WTC11 (cell line): ENCODE measurements around the gene EXTL1. TPM values are rescaled to one million over a fixed set of nuclear protein-coding genes. Genes with fewer than 3 reads are reported as not detected.

ENCODE experiments used
- ATAC-seq: fragments of 200-7000 bp; cut with Tn5 transposase; 2 replicates; pipeline ENCODE4 v1.10.0; 2021; ENCODE audit warnings: mild to moderate bottlenecking, moderate library complexity
- CTCF ChIA-PET: fragments of 300-600 bp; sonication (Branson Sonifier 250); formaldehyde crosslinking; loops from one replicate; lab custom pipeline; 2021; ENCODE audit warnings: antibody characterized with exemption; lab: Charles Lee
- POLR2A ChIA-PET: fragments of 350-600 bp; sonication (Branson Sonifier 250); formaldehyde crosslinking; loops from one replicate; lab custom pipeline; 2021; ENCODE audit warnings: antibody characterized with exemption; lab: Charles Lee
- DNase-seq: peaks from one replicate; pipeline ENCODE4 v3.0.0; 2021; ENCODE audit warnings: low spot score
- H3K27ac Mint-ChIP-seq: 2 replicates; pipeline ENCODE4 v1.8.0; 2021; ENCODE audit warnings: mixed read lengths
- H3K27me3 Mint-ChIP-seq: 2 replicates; pipeline ENCODE4 v1.8.0; 2021; ENCODE audit warnings: low read depth, mild to moderate bottlenecking, moderate library complexity, mixed read lengths
- H3K36me3 Mint-ChIP-seq: 2 replicates; pipeline ENCODE4 v1.8.0; 2021; ENCODE audit warnings: mixed read lengths
- H3K4me1 Mint-ChIP-seq: 2 replicates; pipeline ENCODE4 v1.8.0; 2022; ENCODE audit warnings: mixed read lengths
- H3K4me3 Mint-ChIP-seq: 2 replicates; pipeline ENCODE4 v1.8.0; 2021; ENCODE audit warnings: mild to moderate bottlenecking, moderate library complexity, mixed read lengths
- H3K9me3 Mint-ChIP-seq: 2 replicates; pipeline ENCODE4 v1.8.0; 2021; ENCODE audit warnings: mixed read lengths
- ATF3 ChIP-seq: sonication (generic); formaldehyde crosslinking; conservative IDR thresholded peaks from 2 replicates; pipeline ENCODE4 v1.8.1; 2022; ENCODE audit warnings: mild to moderate bottlenecking, missing genetic modification reagents
- CTCF ChIP-seq: fragments of 200-600 bp; IDR thresholded peaks from 2 replicates; pipeline ENCODE4 v1.8.0; 2022; ENCODE audit warnings: antibody characterized with exemption
- EMX1 ChIP-seq: fragments of 250-450 bp; sonication (Bioruptor Pico); IDR thresholded peaks from 2 replicates; pipeline ENCODE4 v1.8.0; 2021; ENCODE audit warnings: mild to moderate bottlenecking
- ERG ChIP-seq: fragments of 250-450 bp; sonication (Bioruptor Pico); IDR thresholded peaks from 2 replicates; pipeline ENCODE4 v1.8.0; 2021; ENCODE audit warnings: mild to moderate bottlenecking
- ESRRA ChIP-seq: sonication (generic); formaldehyde crosslinking; IDR thresholded peaks from 2 replicates; pipeline ENCODE4 v1.8.1; 2022; ENCODE audit warnings: mild to moderate bottlenecking, missing genetic modification reagents, borderline replicate concordance
- FOXP4 ChIP-seq: sonication (generic); formaldehyde crosslinking; IDR thresholded peaks from 2 replicates; pipeline ENCODE4 v1.8.0; 2022; ENCODE audit warnings: mild to moderate bottlenecking, missing genetic modification reagents
- HMGA2 ChIP-seq: fragments of 250-450 bp; sonication (Bioruptor Pico); IDR thresholded peaks from 2 replicates; pipeline ENCODE4 v1.4.0; 2021; ENCODE audit warnings: mild to moderate bottlenecking, moderate library complexity
- HMGXB4 ChIP-seq: sonication (generic); formaldehyde crosslinking; IDR thresholded peaks from 2 replicates; pipeline ENCODE4 v1.8.1; 2023; ENCODE audit warnings: mild to moderate bottlenecking, moderate library complexity, missing genetic modification reagents
- JAZF1 ChIP-seq: fragments of 250-450 bp; sonication (Bioruptor Pico); IDR thresholded peaks from 2 replicates; pipeline ENCODE4 v1.9.0; 2021; ENCODE audit warnings: moderate library complexity, mild to moderate bottlenecking, inconsistent platforms
- MLX ChIP-seq: sonication (generic); formaldehyde crosslinking; IDR thresholded peaks from 2 replicates; pipeline ENCODE4 v1.8.1; 2023; ENCODE audit warnings: mild to moderate bottlenecking, missing genetic modification reagents, moderate library complexity
- RORB ChIP-seq: fragments of 250-450 bp; sonication (Bioruptor Pico); IDR thresholded peaks from 2 replicates; pipeline ENCODE4 v1.9.0; 2021; ENCODE audit warnings: mild to moderate bottlenecking
- SMAD4 ChIP-seq: sonication (generic); formaldehyde crosslinking; IDR thresholded peaks from 2 replicates; pipeline ENCODE4 v1.8.0; 2022; ENCODE audit warnings: mild to moderate bottlenecking, missing genetic modification reagents
- SOX15 ChIP-seq: fragments of 250-450 bp; sonication (Bioruptor Pico); IDR thresholded peaks from 2 replicates; pipeline ENCODE4 v1.9.0; 2021; ENCODE audit warnings: mild to moderate bottlenecking
- SP1 ChIP-seq: sonication (generic); formaldehyde crosslinking; conservative IDR thresholded peaks from 2 replicates; pipeline ENCODE4 v1.8.1; 2022; ENCODE audit warnings: missing genetic modification reagents
- TCF7 ChIP-seq: sonication (generic); formaldehyde crosslinking; IDR thresholded peaks from 2 replicates; pipeline ENCODE4 v1.8.0; 2022; ENCODE audit warnings: mild to moderate bottlenecking, low read depth, missing genetic modification reagents, moderate library complexity
- TEAD4 ChIP-seq: sonication (generic); formaldehyde crosslinking; IDR thresholded peaks from 2 replicates; pipeline ENCODE4 v1.8.0; 2022; ENCODE audit warnings: mild to moderate bottlenecking, missing genetic modification reagents
- TP53 ChIP-seq: sonication (generic); formaldehyde crosslinking; IDR thresholded peaks from 2 replicates; pipeline ENCODE4 v1.8.1; 2023; ENCODE audit warnings: mild to moderate bottlenecking, missing genetic modification reagents
- ZMAT4 ChIP-seq: fragments of 250-450 bp; sonication (Bioruptor Pico); IDR thresholded peaks from 2 replicates; pipeline ENCODE4 v1.9.0; 2021; ENCODE audit warnings: mild to moderate bottlenecking
- ZNF138 ChIP-seq: sonication (generic); formaldehyde crosslinking; conservative IDR thresholded peaks from 2 replicates; pipeline ENCODE4 v1.8.1; 2022; ENCODE audit warnings: mild to moderate bottlenecking, moderate library complexity, missing genetic modification reagents
- ZNF219 ChIP-seq: sonication (generic); formaldehyde crosslinking; IDR thresholded peaks from 2 replicates; pipeline ENCODE4 v1.8.0; 2023; ENCODE audit warnings: missing genetic modification reagents, mild to moderate bottlenecking, borderline replicate concordance
- ZNF232 ChIP-seq: sonication (generic); formaldehyde crosslinking; IDR thresholded peaks from 2 replicates; pipeline ENCODE4 v1.8.0; 2022; ENCODE audit warnings: mild to moderate bottlenecking, missing genetic modification reagents
- ZNF263 ChIP-seq: sonication (generic); formaldehyde crosslinking; IDR thresholded peaks from 2 replicates; pipeline ENCODE4 v1.8.1; 2022; ENCODE audit warnings: low read depth, mild to moderate bottlenecking, moderate library complexity, missing genetic modification reagents
- ZNF416 ChIP-seq: fragments of 250-450 bp; sonication (Bioruptor Pico); IDR thresholded peaks from 2 replicates; pipeline ENCODE4 v1.9.0; 2021; ENCODE audit warnings: mild to moderate bottlenecking, inconsistent platforms
- total RNA-seq: library from RNA; stranded (reverse); gene quantifications from 3 replicates; pipeline ENCODE4 v1.2.3, GENCODE V29; 2021

EXTL1 gene
- total RNA-seq, 1 experiment from 2014 or later = 2.1 TPM

- H3K36me3 Mint-ChIP-seq = peaks cover 28% of the 10 kb centered on the region
- POLR2A ChIA-PET = interaction anchor here (0.6 to 0.7 kb wide), 3 partner anchors 9 to 391 kb away, joined by 3 to 4 read pairs (median 3); no protein-coding TSS in a partner anchor
- H3K4me3 Mint-ChIP-seq = no peak overlapping the region
- no peak overlapping the region for H3K27ac Mint-ChIP-seq
- no peaks in the 10 kb centered on the region for H3K9me3 Mint-ChIP-seq
- H3K4me1 Mint-ChIP-seq = no peaks in the 10 kb centered on the region
- TF ChIP-seq ZNF416 (CRISPR knock-in tag) (no peak), SOX15 (CRISPR knock-in tag) (no peak), TEAD4 (CRISPR knock-in tag) (no peak), CTCF (no peak), ZMAT4 (CRISPR knock-in tag) (no peak), ATF3 (no peak), JAZF1 (no peak), ZNF232 (CRISPR knock-in tag) (no peak), EMX1 (CRISPR knock-in tag) (no peak), ZNF263 (CRISPR knock-in tag) (no peak), ERG (CRISPR knock-in tag) (no peak), ZNF138 (no peak), RORB (CRISPR knock-in tag) (no peak), ESRRA (no peak), MLX (CRISPR knock-in tag) (no peak), HMGXB4 (CRISPR knock-in tag) (no peak), SP1 (no peak), SMAD4 (CRISPR knock-in tag) (no peak)
- DNase-seq (no peak), ATAC-seq (no peak)
- H3K27me3 Mint-ChIP-seq = no peaks in the 10 kb centered on the region
- CTCF ChIA-PET = interaction anchor here (0.8 to 3.1 kb wide), 3 partner anchors 92 to 415 kb away, joined by 3 to 15 read pairs (median 5); no protein-coding TSS in a partner anchor
These were observed 33.6 kb upstream of the EXTL1 start for GRCh38 chr1:25987951-25988350.

- H3K4me3 Mint-ChIP-seq = no peak overlapping the region
- peaks cover 6% of the 10 kb centered on the region for H3K4me1 Mint-ChIP-seq
- POLR2A ChIA-PET = no interaction called here
- TF ChIP-seq ZNF219 (CRISPR knock-in tag) = no peak
- TF ChIP-seq RORB (CRISPR knock-in tag) = no peak
- TF ChIP-seq FOXP4 = no peak
- TF ChIP-seq TCF7 (CRISPR knock-in tag) = no peak
- TF ChIP-seq HMGA2 (CRISPR knock-in tag) = no peak
- no peak for TF ChIP-seq HMGXB4 (CRISPR knock-in tag)
- no peak for TF ChIP-seq ZNF416 (CRISPR knock-in tag)
- no peak for TF ChIP-seq TP53 (CRISPR knock-in tag)
- TF ChIP-seq ZNF263 (CRISPR knock-in tag) = no peak
- H3K27me3 Mint-ChIP-seq = no peaks in the 10 kb centered on the region
- CTCF ChIA-PET = interaction anchor here (1.1 to 1.6 kb wide), 2 partner anchors 8 to 40 kb away, joined by 3 to 5 read pairs; partner anchors contain the start of gene PAFAH2
- peaks cover 13% of the 10 kb centered on the region for H3K36me3 Mint-ChIP-seq
- peak overlapping the region; percentile 83; the same call in 1 of the 2 replicates for H3K27ac Mint-ChIP-seq
- DNase-seq = no peak
- ATAC-seq = no peak
- no peaks in the 10 kb centered on the region for H3K9me3 Mint-ChIP-seq
These were observed 31.9 kb upstream of the EXTL1 start for GRCh38 chr1:25989440-25990234.
